ENCODE data around the gene IL19.

GRCh38 chr1:206774093-206774492, 3.5 kb downstream of the IL19 start:
- TF ChIP-seq CTCF (IDR thresholded peaks at IDR 0.05; ENCODE audit: low read depth, low read length, missing input control) (no peak), TAF1 (conservative IDR thresholded peaks at IDR 0.05) (no peak), REST (IDR thresholded peaks at IDR 0.05) (no peak), ZBTB33 (IDR thresholded peaks at IDR 0.05) (no peak), RAD21 (IDR thresholded peaks at IDR 0.05) (no peak), SP1 (IDR thresholded peaks at IDR 0.05) (no peak), GABPA (IDR thresholded peaks at IDR 0.05 in 1 of 2, conservative IDR thresholded peaks at IDR 0.05 in 1 of 2) (no peak), ATF3 (IDR thresholded peaks at IDR 0.05) (no peak), MAX (IDR thresholded peaks at IDR 0.05) (no peak)

Data from liver (tissue), 3 donors.